ENCODE data around the gene COA3.

GRCh38 chr17:42846594-42847280, 48.2 kb upstream of the COA3 start:
- TF ChIP-seq JUND (IDR thresholded peaks at IDR 0.05) (no peak), ZBTB33 (IDR thresholded peaks at IDR 0.05) (no peak), RAD21 (IDR thresholded peaks at IDR 0.05) (no peak), YY1 (IDR thresholded peaks at IDR 0.05) (no peak), MAX (IDR thresholded peaks at IDR 0.05) (no peak), GABPA (IDR thresholded peaks at IDR 0.05 in 1 of 2, conservative IDR thresholded peaks at IDR 0.05 in 1 of 2) (no peak), SP1 (IDR thresholded peaks at IDR 0.05) (no peak), TAF1 (conservative IDR thresholded peaks at IDR 0.05) (no peak)
- TF ChIP-seq, protein P1, sequence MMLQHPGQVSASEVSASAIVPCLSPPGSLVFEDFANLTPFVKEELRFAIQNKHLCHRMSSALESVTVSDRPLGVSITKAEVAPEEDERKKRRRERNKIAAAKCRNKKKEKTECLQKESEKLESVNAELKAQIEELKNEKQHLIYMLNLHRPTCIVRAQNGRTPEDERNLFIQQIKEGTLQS (IDR thresholded peaks at IDR 0.05) = no peak
- TF ChIP-seq, protein P2, sequence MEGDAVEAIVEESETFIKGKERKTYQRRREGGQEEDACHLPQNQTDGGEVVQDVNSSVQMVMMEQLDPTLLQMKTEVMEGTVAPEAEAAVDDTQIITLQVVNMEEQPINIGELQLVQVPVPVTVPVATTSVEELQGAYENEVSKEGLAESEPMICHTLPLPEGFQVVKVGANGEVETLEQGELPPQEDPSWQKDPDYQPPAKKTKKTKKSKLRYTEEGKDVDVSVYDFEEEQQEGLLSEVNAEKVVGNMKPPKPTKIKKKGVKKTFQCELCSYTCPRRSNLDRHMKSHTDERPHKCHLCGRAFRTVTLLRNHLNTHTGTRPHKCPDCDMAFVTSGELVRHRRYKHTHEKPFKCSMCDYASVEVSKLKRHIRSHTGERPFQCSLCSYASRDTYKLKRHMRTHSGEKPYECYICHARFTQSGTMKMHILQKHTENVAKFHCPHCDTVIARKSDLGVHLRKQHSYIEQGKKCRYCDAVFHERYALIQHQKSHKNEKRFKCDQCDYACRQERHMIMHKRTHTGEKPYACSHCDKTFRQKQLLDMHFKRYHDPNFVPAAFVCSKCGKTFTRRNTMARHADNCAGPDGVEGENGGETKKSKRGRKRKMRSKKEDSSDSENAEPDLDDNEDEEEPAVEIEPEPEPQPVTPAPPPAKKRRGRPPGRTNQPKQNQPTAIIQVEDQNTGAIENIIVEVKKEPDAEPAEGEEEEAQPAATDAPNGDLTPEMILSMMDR (IDR thresholded peaks at IDR 0.05; ENCODE audit: low read depth, low read length, missing input control) = no peak
